GM18870 (cell line): Measurements from ENCODE around the gene SORCS2.

ENCODE experiments used
- ATAC-seq: cut with Tn5 transposase; IDR thresholded peaks from one replicate; pipeline ENCODE4 v1.9.1; 2021; ENCODE audit warnings: moderate library complexity; ENCODE audit not compliant: unreplicated experiment

SORCS2 gene

GRCh38 chr4:7774301-7775294 lies 582.3 kb downstream of the SORCS2 start:
- ATAC-seq, result no peak

- no peak for ATAC-seq
These were observed 583.1 kb downstream of the SORCS2 start for GRCh38 chr4:7775396-7775795.

GRCh38 chr4:7777017-7777710 lies 584.8 kb downstream of the SORCS2 start:
- ATAC-seq, result no peak

- no peak for ATAC-seq
These were observed 585.7 kb downstream of the SORCS2 start for GRCh38 chr4:7777871-7778509.

- ATAC-seq, result no peak
These were observed 586.4 kb downstream of the SORCS2 start for GRCh38 chr4:7778510-7779431.

- ATAC-seq, result no peak
These were observed 587.1 kb downstream of the SORCS2 start for GRCh38 chr4:7779432-7779768.

GRCh38 chr4:7780751-7781348 lies 588.5 kb downstream of the SORCS2 start:
- no peak for ATAC-seq

GRCh38 chr4:7781366-7781765 lies 589.0 kb downstream of the SORCS2 start:
- no peak for ATAC-seq

GRCh38 chr4:7781993-7782392 lies 589.7 kb downstream of the SORCS2 start:
- no peak for ATAC-seq

GRCh38 chr4:7782783-7783182 lies 590.4 kb downstream of the SORCS2 start:
- no peak for ATAC-seq

GRCh38 chr4:7783541-7783940 lies 591.2 kb downstream of the SORCS2 start:
- no peak for ATAC-seq

- no peak for ATAC-seq
These were observed 592.0 kb downstream of the SORCS2 start for GRCh38 chr4:7784131-7784870.

- ATAC-seq, result no peak
These were observed 592.7 kb downstream of the SORCS2 start for GRCh38 chr4:7785017-7785416.

GRCh38 chr4:7786040-7786439 lies 593.7 kb downstream of the SORCS2 start:
- no peak for ATAC-seq

GRCh38 chr4:7786517-7786916 lies 594.2 kb downstream of the SORCS2 start:
- ATAC-seq, result no peak

GRCh38 chr4:7787067-7787466 lies 594.7 kb downstream of the SORCS2 start:
- no peak for ATAC-seq

GRCh38 chr4:7787681-7788141 lies 595.4 kb downstream of the SORCS2 start:
- no peak for ATAC-seq

GRCh38 chr4:7788193-7788592 lies 595.9 kb downstream of the SORCS2 start:
- ATAC-seq, result no peak

GRCh38 chr4:7788694-7789425 lies 596.5 kb downstream of the SORCS2 start:
- ATAC-seq, result no peak
